Adipose tissue (tissue), 3 donors: ENCODE measurements around the gene ZNF565. TPM values are rescaled to one million over a fixed set of nuclear protein-coding genes. Genes with fewer than 3 reads are reported as not detected.
"Not testable (repeated sequence)": the region's sequence is repeated elsewhere in the genome, so short reads cannot be mapped to it uniquely, and the experiment has no call there.

Source experiments
- H3K27ac ChIP-seq: one replicate; pipeline ENCODE4 v1.5.1; 2013; ENCODE audit warnings: low read depth, low read length
- WGBS, 3 donors: extraction: QIAGEN DNeasy Blood & Tissue Kit; methylation state at CpG; one replicate each; pipeline ENCODE4 v1.1.7; 2013; 5-methylcytosine and 5-hydroxymethylcytosine counted together
- polyA plus RNA-seq, 3 donors: library from polyadenylated mRNA; stranded (reverse); fragments of 200-250 nt; gene quantifications; one replicate each; pipeline ENCODE4 v1.2.3, GENCODE V29; 2013
- donor health status: healthy with polysubstance abuse.
- donor health status: Bipolar disorder and iron deficiency.
- donor health status: healthy.

The ZNF565 gene
- polyA plus RNA-seq, 3 donors, result 2.5 TPM

GRCh38 chr19:36221474-36221873, 7.0 kb upstream of the ZNF565 start:
- H3K27ac ChIP-seq, result no peak overlapping the region
- WGBS, 3 donors, result 89 to 94% (median 93%) methylated on average over 4 of the region's 4 CpGs

- WGBS, 3 donors, result 0 to 2% (median 1%) methylated on average over 27 of the region's 27 CpGs
- H3K27ac ChIP-seq, result peak overlapping the region; percentile 63
These were observed 1.0 kb upstream of the ZNF565 start for GRCh38 chr19:36215276-36216123.

- WGBS, 3 donors, result 85 to 97% (median 94%) methylated on average over 2 of the region's 2 CpGs
- H3K27ac ChIP-seq, result no peak overlapping the region
These were observed 1.6 kb downstream of the ZNF565 start for GRCh38 chr19:36212895-36213294.

- 81 to 95% (median 85%) methylated on average over 8 of the region's 8 CpGs for WGBS, 3 donors
- H3K27ac ChIP-seq, result no peak overlapping the region
These were observed 4.0 kb downstream of the ZNF565 start for GRCh38 chr19:36210497-36210896.

GRCh38 chr19:36209372-36209771, 5.1 kb downstream of the ZNF565 start:
- WGBS, 3 donors, result 94 to 97% (median 97%) methylated on average over 7 of the region's 7 CpGs
- no peak overlapping the region for H3K27ac ChIP-seq

GRCh38 chr19:36207605-36208252, 6.7 kb downstream of the ZNF565 start:
- 83 to 92% (median 84%) methylated on average over 3 of the region's 3 CpGs for WGBS, 3 donors
- H3K27ac ChIP-seq, result no peak overlapping the region

- WGBS, 3 donors, result 95 to 96% (median 96%) methylated on average over 4 of the region's 4 CpGs
These were observed 11.2 kb downstream of the ZNF565 start for GRCh38 chr19:36203293-36203692.

GRCh38 chr19:36201684-36202083, 12.8 kb downstream of the ZNF565 start:
- 85 to 93% (median 92%) methylated on average over 6 of the region's 6 CpGs for WGBS, 3 donors
- no peak overlapping the region for H3K27ac ChIP-seq

More at GRCh38 chr19:36203293-36203692, 11.2 kb downstream of the ZNF565 start:
- H3K27ac ChIP-seq, result no peak overlapping the region

GRCh38 chr19:36198119-36198518, 16.3 kb downstream of the ZNF565 start:
- WGBS, 3 donors, result 85 to 93% (median 91%) methylated on average over 2 of the region's 2 CpGs
- no peak overlapping the region for H3K27ac ChIP-seq

- H3K27ac ChIP-seq, result no peak overlapping the region
- 90 to 100% (median 99%) methylated on average over 2 of the region's 2 CpGs for WGBS, 3 donors
These were observed 18.2 kb downstream of the ZNF565 start for GRCh38 chr19:36196249-36196648.

- WGBS, 3 donors, result 92 to 94% (median 94%) methylated on average over 5 of the region's 5 CpGs
These were observed 27.7 kb downstream of the ZNF565 start for GRCh38 chr19:36186722-36187121.

GRCh38 chr19:36183245-36183628, 31.2 kb downstream of the ZNF565 start:
- no peak overlapping the region for H3K27ac ChIP-seq
- WGBS, 3 donors, result 85 to 88% (median 86%) methylated on average over 10 of the region's 10 CpGs

More at GRCh38 chr19:36186722-36187121, 27.7 kb downstream of the ZNF565 start:
- not testable (repeated sequence) for H3K27ac ChIP-seq

GRCh38 chr19:36182612-36183244, 31.7 kb downstream of the ZNF565 start:
- 88 to 90% (median 89%) methylated on average over 17 of the region's 17 CpGs for WGBS, 3 donors

GRCh38 chr19:36179077-36179476, 35.4 kb downstream of the ZNF565 start:
- H3K27ac ChIP-seq, result not testable (repeated sequence)
- 44 to 64% (median 56%) methylated on average over 2 of the region's 2 CpGs for WGBS, 3 donors

More at GRCh38 chr19:36182612-36183244, 31.7 kb downstream of the ZNF565 start:
- no peak overlapping the region for H3K27ac ChIP-seq

GRCh38 chr19:36173846-36174245, 40.6 kb downstream of the ZNF565 start:
- not testable (repeated sequence) for H3K27ac ChIP-seq

GRCh38 chr19:36172852-36173251, 41.6 kb downstream of the ZNF565 start:
- WGBS, 3 donors, result 82 to 96% (median 94%) methylated on average over 5 of the region's 5 CpGs
- H3K27ac ChIP-seq, result no peak overlapping the region

More at GRCh38 chr19:36173846-36174245, 40.6 kb downstream of the ZNF565 start:
- 73 to 87% (median 81%) methylated on average over 7 to 8 of the region's 8 CpGs for WGBS, 3 donors

GRCh38 chr19:36169084-36169760, 45.2 kb downstream of the ZNF565 start:
- no peak overlapping the region for H3K27ac ChIP-seq
- 48 to 68% (median 60%) methylated on average over 9 of the region's 9 CpGs for WGBS, 3 donors

- 89 to 96% (median 95%) methylated on average over 12 of the region's 12 CpGs for WGBS, 3 donors
These were observed 50.7 kb downstream of the ZNF565 start for GRCh38 chr19:36163813-36164212.

More at GRCh38 chr19:36163813-36164212, 50.7 kb downstream of the ZNF565 start:
- H3K27ac ChIP-seq, result no peak overlapping the region
